ENCODE results near the gene LARP7.

DNA sequence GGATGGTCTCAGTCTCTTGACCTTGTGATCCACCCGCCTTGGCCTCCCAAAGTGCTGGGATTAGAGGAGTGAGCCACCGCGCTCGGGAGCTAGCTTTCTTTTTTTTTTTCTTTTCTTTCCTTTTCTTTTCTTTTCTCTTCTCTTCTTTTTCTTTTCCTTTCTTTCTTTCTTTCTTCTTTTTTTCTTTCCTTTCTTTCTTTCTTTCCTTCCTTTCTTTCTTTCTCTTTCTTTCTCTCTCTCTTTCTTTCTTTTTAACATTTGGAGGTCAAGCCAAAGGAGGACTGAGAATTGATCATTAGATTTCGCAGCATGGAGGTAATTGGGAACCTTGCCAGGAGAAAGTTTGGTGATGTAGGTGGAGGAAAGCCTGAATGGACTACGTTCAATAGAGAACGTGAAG, 67.4 kb downstream of the LARP7 start:
- TF ChIP-seq POLR2AphosphoS5 (IDR thresholded peaks at IDR 0.05; ENCODE audit: low read depth, low read length) (no peak), TAF1 (IDR thresholded peaks at IDR 0.05; ENCODE audit: borderline replicate concordance, insufficient read depth, low read length) (no peak), REST (IDR thresholded peaks at IDR 0.05; ENCODE audit: insufficient read depth in 1 of 2, low read depth in 2 of 2, low read length in 2 of 2) (no peak), FOXP2 (optimal IDR thresholded peaks at IDR 0.05; ENCODE audit: borderline replicate concordance, extremely low read depth, extremely low read length, insufficient read depth) (no peak)
